GM19239 (cell line): ENCODE data around the gene RPP25L.

Source experiments
- DNase-seq: peaks from one replicate; pipeline ENCODE4 v3.0.0; 2011; ENCODE audit warnings: low spot score; ENCODE audit not compliant: insufficient read length
- FAIRE-seq: peaks from 2 replicates; lab custom pipeline; 2011; peaks lifted over from hg19 to GRCh38; lab: Jason Lieb, UNC

The RPP25L gene, protein sequence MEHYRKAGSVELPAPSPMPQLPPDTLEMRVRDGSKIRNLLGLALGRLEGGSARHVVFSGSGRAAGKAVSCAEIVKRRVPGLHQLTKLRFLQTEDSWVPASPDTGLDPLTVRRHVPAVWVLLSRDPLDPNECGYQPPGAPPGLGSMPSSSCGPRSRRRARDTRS

DNA sequence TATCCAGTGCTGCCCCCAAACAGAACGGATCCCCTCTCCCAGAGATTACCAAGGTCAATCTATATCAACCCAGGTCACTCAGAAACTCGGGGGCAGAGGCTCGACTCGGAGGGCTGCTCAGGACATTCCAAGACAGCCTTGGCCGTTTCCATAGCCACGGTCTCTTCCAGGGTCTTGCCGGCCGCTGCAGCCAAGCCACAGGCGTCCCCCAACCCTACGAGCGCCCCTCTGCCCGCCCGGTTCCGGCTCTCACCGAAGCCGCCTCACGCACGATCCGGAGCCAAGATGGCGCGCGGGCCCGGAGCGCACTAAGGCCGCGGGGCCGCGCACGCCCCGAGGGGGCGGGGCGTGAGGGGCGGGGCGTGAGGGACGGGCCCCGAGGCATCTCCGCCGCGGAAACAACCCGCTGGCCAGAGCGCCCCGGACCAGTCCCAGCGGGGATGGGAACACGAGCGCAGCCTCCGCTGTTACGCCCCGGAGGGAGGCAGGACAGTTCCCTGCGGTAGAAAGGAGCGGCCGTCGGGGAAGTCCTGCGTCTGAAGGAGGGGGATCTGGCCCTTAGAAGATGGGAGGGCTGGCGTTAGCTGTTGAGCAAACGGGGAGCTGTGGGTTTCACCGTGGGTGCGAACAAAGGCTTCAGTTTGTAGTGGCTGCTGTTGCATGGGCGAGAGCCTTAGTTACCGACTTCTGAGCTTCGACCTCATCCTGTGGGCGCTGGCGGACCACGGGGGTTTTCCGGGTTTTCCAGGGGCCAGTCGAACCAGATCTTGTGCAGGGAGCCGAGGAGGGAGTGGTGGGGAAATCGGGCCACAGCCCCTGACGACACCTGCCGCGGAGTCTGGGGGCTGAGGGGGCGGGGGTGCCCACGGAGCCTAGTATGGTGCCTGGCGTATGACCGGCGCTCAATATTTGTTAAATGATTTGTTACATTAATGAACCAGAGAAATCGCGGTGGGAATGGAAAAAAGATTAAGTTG, at the start of gene RPP25L:
TSS of gene RPP25L (minus strand) at position 287 of the 977 bp plus-strand sequence. CDS start 801 bp downstream, outside the sequence.
- peak; percentile 78 for FAIRE-seq

DNA sequence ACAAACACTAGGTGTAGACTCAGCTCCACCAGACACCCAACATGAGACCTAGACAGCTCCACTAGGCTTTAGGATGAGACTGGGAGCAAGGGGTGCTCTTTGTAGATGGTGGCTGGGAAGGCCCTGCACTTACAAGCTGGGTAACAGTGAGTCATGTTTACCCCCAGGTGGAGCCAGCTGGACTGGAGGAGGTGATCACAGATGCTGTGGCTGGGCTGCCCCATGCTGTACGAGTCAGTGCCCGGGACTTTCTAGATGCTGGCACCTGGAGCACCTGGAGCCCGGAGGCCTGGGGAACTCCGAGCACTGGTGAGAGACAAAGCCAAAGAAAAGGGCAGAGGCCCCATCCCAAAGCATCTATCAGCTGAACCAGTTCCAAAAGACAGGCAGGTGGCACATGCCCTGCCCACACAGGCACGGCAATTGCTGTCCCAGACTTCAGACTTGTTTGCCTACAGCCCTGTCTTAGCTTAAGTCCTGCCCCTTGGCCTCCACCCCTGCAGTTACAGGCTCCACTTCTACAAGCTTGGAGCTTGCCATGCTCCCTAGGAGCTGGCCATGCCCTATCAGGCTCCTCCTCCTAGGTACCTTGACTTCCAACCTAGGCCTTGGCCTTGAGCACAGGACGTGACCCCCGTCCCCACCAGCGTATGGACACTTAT, 47.8 kb upstream of the RPP25L start:
- FAIRE-seq (no peak), DNase-seq (no peak)

More for the DNA sequence above, at the start of gene RPP25L:
- peak; percentile 90 for DNase-seq

DNA sequence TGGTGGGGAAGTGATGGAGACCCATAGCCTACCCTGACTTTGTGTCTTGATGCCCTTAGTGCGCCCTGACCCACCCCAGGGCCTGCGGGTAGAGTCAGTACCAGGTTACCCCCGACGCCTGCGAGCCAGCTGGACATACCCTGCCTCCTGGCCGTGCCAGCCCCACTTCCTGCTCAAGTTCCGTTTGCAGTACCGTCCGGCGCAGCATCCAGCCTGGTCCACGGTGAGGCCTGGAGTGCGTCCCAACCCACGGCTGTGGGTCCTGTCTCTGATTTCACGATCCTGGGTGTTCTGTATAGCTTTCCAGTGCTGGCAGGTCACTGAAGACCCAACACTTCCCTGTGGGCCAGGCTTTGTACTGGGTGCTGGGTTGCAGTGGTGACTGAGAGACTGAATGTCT, 46.6 kb upstream of the RPP25L start:
- no peak for DNase-seq

DNA sequence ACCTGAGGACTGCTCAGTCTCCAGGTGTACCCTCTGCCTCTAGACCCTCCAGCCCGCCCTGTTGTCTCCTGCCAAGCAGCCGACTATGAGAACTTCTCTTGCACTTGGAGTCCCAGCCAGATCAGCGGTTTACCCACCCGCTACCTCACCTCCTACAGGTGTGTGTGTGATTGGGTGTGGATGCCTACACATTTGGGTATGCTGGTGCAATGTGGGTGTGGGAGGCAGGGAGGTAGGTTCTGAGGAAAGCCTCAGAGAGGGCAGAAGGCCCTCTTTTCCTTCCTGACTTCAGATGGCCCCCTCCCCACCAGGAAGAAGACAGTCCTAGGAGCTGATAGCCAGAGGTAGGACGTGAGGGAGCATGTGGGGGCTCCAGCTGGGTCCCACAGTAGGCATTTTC, 45.1 kb upstream of the RPP25L start:
- FAIRE-seq (no peak), DNase-seq (no peak)

More for the DNA sequence above, 46.6 kb upstream of the RPP25L start:
- FAIRE-seq = no peak

DNA sequence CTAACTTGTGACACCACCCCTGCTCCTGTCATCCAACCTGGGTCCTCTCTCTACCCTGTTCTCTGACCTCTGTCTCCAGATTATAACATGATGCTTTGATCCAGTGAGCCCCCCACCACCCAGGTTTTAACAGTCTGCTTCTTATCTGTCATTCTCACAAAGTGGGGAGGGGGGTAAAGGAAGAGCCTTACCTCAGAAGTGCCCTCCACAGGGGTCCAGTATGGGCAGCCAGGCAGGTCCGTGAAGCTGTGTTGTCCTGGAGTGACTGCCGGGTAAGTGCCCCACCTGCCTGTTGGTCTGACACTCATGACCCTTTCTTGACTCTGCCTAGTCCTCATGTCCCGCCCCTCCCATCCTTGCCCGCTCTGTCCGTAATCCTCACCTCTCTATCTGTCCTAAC, 43.5 kb upstream of the RPP25L start:
- no peak for DNase-seq
- no peak for FAIRE-seq

DNA sequence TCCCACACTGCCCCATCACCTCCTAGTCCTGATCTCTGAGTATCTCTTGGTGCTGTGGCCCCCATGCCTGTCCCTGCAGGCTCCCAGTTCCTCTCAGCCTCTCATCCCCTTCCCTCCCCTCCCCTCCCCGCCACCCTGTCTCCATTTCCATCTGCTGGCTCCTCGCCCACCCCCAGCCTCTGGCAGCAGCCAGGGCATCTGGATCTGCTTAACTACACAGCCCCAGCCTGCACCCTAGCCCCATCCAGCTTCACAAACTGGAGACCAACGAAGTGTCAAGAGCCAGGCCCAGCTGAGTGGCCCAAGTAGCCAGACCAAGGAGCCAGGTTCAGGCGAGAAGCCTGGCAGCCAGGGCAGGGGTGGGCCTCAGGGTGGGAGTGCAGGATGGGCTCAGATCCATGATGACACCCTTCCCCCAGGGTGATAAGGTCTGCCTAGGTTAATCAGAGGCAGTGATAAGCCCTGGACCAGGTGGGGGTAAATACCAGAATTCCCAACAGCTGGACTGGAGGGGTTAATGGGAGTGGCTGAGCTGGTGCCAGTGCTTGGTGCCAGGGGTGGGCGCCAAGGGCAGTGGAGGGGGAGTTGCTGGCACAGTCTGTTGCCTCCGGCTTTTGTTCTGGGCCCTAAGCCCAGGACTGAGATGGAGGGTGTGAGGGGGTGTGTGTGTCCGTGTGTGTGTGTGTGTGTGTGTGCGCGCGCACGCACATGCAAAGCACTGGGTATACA, 42.6 kb upstream of the RPP25L start:
- no peak for DNase-seq
- FAIRE-seq = no peak

DNA sequence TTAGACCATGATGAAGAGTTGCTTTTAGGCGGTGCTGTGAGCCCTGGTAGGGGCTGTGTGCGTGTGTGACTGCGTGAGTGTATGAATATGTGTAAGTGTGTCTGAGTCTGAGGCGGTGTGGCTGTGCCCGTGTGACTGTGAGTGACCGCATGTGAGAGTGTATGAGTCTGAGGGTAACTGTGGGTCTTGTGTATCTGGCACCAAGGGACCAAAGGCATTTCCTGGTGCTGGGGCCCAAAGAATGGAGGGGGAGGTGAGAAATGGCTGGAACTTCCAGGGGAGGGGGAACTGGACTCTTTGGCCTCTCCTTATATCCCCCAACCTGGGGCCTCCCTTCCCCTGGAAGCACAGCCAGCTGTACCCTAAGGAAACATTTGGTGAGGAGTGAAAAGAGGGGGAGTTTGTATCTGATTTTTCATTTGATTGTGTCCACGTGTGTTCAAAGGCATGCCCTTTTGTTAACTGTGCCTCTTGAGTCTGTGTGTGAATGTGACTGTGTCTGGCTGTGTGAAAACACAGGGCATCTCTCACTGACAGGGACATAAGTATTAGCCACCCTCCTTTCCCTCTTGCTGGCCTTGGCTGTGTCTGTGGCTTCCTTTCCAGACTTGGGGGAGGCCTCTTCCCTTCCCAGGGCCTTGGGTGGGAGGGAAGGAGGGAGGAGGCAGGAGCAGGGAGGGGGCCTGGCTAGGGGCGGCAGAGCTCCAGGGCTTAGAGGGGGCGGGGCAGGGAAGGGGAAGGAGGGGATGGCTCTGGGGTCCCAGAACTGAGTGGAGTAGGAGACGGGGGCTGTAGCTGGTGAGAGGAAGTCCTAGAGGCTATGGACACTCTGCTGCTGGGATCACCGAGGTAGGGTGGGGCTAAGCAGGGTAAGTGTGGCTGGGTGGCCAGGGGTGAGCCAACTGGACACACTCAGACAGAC, 41.5 kb upstream of the RPP25L start:
- FAIRE-seq (no peak), DNase-seq (no peak)

DNA sequence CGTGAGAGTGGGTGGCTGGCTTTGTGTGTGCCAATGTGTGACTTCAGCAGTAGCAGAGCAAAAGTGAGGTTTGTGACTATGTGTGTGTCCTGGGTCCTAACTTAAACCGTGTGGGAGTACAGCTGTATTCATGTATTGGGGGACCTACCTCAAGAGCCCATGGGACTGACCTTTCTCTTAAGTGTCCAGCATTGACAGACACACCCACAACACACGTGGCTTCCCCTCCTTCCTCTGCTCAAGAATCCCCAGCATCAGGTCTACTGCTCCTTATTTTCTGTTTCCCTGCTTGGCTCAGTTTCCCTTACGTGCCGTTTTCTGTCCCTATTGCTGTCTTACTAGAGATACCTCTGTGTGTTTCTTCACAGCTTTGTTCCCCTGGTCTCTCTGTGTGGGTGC, 40.7 kb upstream of the RPP25L start:
- DNase-seq (no peak), FAIRE-seq (no peak)

DNA sequence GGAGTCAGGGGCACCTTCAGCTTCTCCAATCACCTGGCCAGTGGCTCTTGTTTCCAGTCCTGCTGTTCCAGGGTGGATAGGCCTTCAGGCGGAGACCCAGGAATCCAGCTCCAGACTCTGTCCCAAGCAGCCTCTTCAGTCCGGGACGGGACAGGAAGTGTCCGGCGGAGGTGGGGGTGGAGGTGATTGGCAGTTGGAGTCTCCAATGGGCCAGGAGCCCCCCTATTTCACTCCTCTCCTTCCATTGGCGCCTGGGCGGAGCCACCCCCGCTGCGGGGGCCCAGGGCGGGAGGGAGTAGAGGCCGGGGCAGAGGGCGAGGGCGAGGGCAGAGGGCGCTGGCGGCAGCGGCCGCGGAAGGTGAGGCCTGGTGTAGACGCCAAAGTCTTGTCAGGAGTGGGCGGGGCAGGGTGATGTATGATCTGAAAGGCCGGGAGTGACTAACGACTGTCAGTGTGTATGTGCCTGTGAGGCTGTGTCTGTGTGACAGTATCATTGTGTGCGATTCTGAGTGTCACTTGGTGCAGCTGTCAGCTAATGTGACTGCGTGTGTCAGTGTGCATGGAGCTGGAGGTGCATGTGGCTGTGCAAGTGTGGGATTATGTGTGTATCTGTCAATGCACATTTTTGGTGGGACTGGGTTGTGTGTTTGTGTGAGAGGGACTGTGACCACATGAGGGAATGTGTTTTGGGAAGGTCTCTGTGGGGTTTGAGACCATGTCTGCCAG, 40.1 kb upstream of the RPP25L start, which contains the start of gene IL11RA:
TSS of gene IL11RA (plus strand) at position 310 of the 726 bp plus-strand sequence. CDS start 3,033 bp downstream, outside the sequence.
- FAIRE-seq (no peak), DNase-seq (no peak)

DNA sequence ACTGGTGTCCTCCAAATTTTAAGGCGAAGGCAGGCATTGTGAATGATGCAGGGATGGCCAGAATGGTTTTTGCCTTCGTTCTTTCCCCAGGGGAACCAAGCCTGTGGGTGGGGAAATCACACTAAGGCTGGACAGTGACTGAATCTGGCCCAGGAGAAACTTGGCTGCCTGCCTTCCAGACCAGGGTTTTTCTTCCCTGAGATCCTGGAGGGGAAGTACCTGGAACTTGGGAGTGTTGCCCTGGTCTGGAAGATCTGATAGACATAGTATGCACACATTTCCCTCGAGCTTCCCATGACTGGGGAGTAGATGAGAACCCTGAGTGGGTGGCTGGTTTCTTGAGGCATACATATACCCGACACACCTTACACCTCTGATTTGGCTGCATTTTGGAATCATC, 39.4 kb upstream of the RPP25L start:
- FAIRE-seq = no peak
- no peak for DNase-seq

DNA sequence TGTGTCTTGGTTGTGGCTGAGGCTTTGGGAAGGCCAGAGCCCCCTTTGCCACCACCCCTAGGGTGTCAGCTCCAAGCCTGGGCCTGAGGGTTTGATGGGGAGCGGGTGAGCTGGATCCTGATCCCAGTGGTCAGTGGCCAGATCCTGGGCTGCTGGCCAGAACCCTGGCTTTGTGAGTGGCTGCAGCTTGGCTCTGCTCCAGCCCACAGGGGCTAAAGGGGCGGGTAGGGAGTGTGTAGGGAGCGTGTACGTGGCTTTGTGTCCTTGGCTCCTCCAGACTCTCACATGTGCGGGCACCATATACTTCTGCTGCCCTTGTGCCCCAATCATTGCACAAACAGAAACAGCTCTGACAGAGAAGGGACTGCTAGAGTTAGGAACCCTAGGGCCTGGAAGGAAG, 38.9 kb upstream of the RPP25L start:
- FAIRE-seq (no peak), DNase-seq (no peak)

DNA sequence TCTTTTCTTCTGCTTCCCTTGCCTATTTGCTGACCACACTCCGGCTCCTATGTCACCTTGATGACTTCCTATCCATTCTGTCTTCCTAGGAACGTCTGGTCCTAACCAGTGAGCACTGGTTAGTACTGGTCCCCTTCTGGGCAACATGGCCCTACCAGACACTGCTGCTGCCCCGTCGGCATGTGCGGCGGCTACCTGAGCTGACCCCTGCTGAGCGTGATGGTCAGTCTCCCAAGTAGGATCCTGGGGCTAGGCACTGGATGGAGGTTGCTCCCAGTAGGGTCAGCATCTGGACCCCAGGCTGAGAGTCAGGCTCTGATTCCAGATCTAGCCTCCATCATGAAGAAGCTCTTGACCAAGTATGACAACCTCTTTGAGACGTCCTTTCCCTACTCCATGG, 36.8 kb upstream of the RPP25L start:
- FAIRE-seq = no peak
- DNase-seq = no peak

DNA sequence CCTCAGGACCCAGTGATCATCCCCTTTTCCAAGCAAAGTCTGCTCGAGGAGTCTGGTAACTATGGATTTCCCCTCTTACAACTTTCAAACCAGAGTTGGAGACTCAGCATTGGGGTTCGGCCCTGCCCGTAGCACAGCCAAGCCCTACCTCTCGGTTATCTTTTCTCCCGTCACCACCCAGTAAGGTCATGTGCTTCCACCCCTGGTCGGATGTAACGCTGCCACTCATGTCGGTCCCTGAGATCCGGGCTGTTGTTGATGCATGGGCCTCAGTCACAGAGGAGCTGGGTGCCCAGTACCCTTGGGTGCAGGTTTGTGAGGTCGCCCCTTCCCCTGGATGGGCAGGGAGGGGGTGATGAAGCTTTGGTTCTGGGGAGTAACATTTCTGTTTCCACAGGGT, 35.8 kb upstream of the RPP25L start:
- no peak for FAIRE-seq
- no peak for DNase-seq

DNA sequence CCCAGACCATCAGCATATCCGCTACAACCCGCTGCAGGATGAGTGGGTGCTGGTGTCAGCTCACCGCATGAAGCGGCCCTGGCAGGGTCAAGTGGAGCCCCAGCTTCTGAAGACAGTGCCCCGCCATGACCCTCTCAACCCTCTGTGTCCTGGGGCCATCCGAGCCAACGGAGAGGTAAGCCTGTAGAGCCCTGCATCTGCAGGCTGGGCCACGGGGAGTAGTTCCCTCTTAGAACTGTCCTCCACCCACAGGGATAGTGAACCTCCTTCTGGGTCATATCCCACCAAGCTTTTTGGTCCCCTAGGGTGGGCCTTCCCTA, 35.1 kb upstream of the RPP25L start:
- FAIRE-seq (no peak), DNase-seq (no peak)

DNA sequence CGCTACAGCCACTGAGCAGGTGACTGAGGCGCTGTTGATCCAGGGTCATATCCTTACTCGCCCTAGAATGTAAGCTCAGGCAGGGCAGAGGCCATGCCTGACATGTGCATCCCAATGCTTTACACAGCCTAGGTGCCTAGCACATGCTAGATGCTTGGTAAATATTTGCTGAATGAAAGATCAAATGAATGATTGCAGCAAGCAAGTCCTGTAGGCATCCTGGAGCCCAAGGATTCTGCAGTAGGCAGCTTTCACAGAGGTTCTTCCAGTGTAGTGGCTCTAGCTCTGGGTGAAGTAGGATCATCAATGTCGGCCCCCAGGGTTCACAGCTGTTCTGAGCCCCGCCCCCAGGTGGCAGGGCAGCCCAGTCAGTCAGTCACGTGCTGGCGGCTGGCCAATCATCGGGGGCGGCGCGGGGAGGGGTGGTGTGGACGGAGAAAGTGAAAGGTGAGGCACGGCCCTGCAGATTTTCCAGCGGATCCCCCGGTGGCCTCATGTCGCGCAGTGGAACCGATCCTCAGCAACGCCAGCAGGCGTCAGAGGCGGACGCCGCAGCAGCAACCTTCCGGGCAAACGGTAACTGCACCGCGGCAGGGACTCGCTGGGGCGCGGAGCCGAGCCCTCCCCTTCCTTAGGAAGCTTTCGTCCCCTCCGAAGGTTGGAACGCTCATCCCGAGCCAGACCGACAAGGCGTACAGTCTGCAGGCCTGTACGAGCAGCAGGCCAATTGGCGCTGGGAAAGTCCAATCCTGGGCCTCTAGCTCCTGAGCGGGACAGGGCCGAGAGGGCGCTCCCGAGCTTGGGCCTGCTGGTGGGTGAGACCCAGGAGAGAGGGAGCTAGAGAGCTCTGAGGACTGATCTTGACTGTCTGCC, 34.5 kb upstream of the RPP25L start, which contains the start of gene GALT:
TSS of gene GALT (plus strand) at position 465 of the 873 bp plus-strand sequence. CDS start at position 495, 30 bp downstream.
- peak; percentile 97 for FAIRE-seq
- DNase-seq = peak; percentile 94

DNA sequence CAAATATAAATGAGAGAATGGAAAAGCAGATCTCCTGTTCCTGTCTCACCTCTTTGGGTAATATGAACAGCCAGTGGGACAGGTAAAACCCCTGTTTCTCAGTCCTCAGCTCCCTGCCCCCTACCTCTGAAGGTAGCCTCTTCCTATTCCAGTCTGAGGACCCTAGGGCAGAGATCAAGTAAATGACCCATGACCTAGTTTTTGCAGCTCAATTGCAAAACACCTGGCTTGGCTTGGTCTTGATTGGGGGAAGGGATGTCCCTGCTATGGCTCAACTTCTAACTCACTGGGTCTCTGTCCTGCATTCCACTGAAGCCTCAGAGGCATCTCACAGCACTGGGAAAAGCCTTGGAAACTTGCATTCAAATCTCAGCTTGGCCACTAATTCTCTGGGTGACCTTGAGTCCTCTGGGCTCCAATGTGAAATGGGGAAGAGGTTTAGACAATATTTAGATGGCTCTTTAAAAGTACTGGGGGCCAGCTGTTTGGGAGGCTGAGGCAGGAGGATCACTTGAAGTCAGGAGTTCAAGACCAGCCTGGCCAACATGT, 32.9 kb upstream of the RPP25L start:
- no peak for FAIRE-seq
- no peak for DNase-seq

DNA sequence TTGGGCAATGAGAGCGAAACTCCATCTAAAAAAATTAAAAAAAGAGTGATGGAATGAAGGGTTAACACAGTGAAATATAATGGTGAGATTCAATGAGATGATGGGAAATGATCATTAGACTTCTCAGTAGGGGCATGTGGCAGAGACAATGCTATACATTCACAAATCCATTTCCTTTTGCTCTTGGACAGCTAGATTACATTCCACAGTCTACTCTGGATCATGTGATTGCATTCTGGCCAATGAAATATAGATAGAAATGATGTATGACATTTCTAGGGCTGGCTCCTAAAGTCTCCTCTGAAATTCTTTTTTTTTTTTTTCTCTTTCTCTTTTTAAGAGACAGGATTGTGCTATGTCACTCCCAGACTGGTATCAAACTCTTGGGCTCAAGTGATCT, 30.8 kb upstream of the RPP25L start:
- FAIRE-seq = no peak

More for the DNA sequence above, 30.8 kb upstream of the RPP25L start:
- DNase-seq = no peak
